ENCODE results near the gene NR1D1. TPM values are rescaled to one million over a fixed set of nuclear protein-coding genes. Genes with fewer than 3 reads are reported as not detected.

The NR1D1 gene
- total and polyA plus RNA-seq, 2 donors from 2014 or later, result 7.1 to 30.8 TPM

DNA sequence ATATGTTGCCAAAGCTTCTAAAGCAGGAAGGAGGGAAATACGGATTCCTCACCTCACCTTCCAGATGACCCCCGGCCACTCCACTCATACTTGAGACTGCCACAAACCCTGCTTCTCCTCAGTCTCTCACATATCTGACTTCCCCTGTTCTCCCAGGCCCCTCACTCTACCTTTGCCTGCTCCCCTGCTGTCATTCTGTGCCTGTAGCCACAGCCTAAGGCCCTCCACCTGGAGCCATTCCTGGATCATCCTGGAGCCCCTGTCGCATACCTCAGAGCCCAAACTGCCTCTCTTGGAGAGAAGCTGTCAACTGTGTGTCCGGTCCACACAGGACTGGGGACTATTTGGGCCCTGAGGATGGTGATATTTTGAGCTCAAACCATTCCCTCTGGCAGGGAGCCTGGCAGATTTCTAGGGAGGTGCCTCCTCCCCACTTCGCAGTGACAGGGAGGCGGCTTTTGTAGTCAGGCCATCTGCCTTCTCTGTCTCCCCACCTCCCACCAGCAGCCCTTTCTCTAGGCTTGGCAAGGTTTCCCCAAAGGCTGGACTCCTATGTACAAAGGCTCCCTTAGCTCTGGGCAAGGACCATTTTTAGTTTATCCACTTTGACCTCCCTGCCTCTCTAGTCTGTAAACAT is 43.9 kb downstream of the NR1D1 start:
- TF ChIP-seq, protein P1, sequence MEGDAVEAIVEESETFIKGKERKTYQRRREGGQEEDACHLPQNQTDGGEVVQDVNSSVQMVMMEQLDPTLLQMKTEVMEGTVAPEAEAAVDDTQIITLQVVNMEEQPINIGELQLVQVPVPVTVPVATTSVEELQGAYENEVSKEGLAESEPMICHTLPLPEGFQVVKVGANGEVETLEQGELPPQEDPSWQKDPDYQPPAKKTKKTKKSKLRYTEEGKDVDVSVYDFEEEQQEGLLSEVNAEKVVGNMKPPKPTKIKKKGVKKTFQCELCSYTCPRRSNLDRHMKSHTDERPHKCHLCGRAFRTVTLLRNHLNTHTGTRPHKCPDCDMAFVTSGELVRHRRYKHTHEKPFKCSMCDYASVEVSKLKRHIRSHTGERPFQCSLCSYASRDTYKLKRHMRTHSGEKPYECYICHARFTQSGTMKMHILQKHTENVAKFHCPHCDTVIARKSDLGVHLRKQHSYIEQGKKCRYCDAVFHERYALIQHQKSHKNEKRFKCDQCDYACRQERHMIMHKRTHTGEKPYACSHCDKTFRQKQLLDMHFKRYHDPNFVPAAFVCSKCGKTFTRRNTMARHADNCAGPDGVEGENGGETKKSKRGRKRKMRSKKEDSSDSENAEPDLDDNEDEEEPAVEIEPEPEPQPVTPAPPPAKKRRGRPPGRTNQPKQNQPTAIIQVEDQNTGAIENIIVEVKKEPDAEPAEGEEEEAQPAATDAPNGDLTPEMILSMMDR (IDR thresholded peaks at IDR 0.05; ENCODE audit: borderline replicate concordance, extremely low read depth, insufficient read depth), result no peak
- intact Hi-C loops (cut with DNase I), result no loop called here
- Histone ChIP-seq H3K9ac (ENCODE audit: low read length in 3 of 3) (no peak overlapping the region), H3K27ac (ENCODE audit: low read depth in 2 of 2, low read length in 2 of 2) (no peak overlapping the region), H3K9me3 (ENCODE audit: control insufficient read depth in 2 of 3, insufficient read depth in 1 of 3, low read length in 3 of 3) (no peaks in the 10 kb centered on the region), H3K4me1 (ENCODE audit: control insufficient read depth in 2 of 3, insufficient read depth in 2 of 3, low read depth in 1 of 3, low read length in 3 of 3) (peaks cover 0 to 15% (median 3%) of the 10 kb centered on the region in 3 donors), H3K36me3 (ENCODE audit: control insufficient read depth in 2 of 3, insufficient read depth in 3 of 3, low read length in 3 of 3) (peaks cover 0 to 8% (median 4%) of the 10 kb centered on the region in 3 donors), H3K27me3 (ENCODE audit: control insufficient read depth, insufficient read depth, low read length) (no peaks in the 10 kb centered on the region), H3K4me3 (ENCODE audit: low read length in 3 of 3) (no peak overlapping the region)
- DNase-seq (no peak), FAIRE-seq (no peak)

Other genes starting within 250 kb of the NR1D1 start
- 10.2 TPM for gene IKZF3, start 236.3 kb downstream of the NR1D1 start, total RNA-seq
- 0.09 TPM for gene IKZF3, start 236.3 kb downstream of the NR1D1 start, polyA plus RNA-seq (ENCODE audit: insufficient read depth, low read depth, low replicate concordance)
- gene ZPBP2, start 232.4 kb downstream of the NR1D1 start, total RNA-seq, result not detected
- not detected for gene ZPBP2, start 232.4 kb downstream of the NR1D1 start, polyA plus RNA-seq (ENCODE audit: insufficient read depth, low read depth, low replicate concordance)
- gene GSDMB, start 182.0 kb downstream of the NR1D1 start, total RNA-seq, result 5.6 TPM
- 3.5 TPM for gene GSDMB, start 182.0 kb downstream of the NR1D1 start, polyA plus RNA-seq (ENCODE audit: insufficient read depth, low read depth, low replicate concordance)
- 48.8 TPM for gene ORMDL3, start 173.0 kb downstream of the NR1D1 start, total RNA-seq
- 85.9 TPM for gene ORMDL3, start 173.0 kb downstream of the NR1D1 start, polyA plus RNA-seq (ENCODE audit: insufficient read depth, low read depth, low replicate concordance)
- not detected for gene LRRC3C, start 172.9 kb downstream of the NR1D1 start, total RNA-seq
- not detected for gene LRRC3C, start 172.9 kb downstream of the NR1D1 start, polyA plus RNA-seq (ENCODE audit: insufficient read depth, low read depth, low replicate concordance)
- gene GSDMA, start 137.6 kb downstream of the NR1D1 start, total RNA-seq, result 0.47 TPM
- gene GSDMA, start 137.6 kb downstream of the NR1D1 start, polyA plus RNA-seq (ENCODE audit: insufficient read depth, low read depth, low replicate concordance), result 0.80 TPM
- 66.4 TPM for gene PSMD3, start 119.8 kb downstream of the NR1D1 start, total RNA-seq
- gene PSMD3, start 119.8 kb downstream of the NR1D1 start, polyA plus RNA-seq (ENCODE audit: insufficient read depth, low read depth, low replicate concordance), result 63.6 TPM
- gene CSF3, start 85.1 kb downstream of the NR1D1 start, total RNA-seq, result not detected
- not detected for gene CSF3, start 85.1 kb downstream of the NR1D1 start, polyA plus RNA-seq (ENCODE audit: insufficient read depth, low read depth, low replicate concordance)
- 66.3 TPM for gene MED24, start 46.2 kb downstream of the NR1D1 start, total RNA-seq
- 53.7 TPM for gene MED24, start 46.2 kb downstream of the NR1D1 start, polyA plus RNA-seq (ENCODE audit: insufficient read depth, low read depth, low replicate concordance)
- 63.9 TPM for gene THRA, start 37.6 kb downstream of the NR1D1 start, total RNA-seq
- gene THRA, start 37.6 kb downstream of the NR1D1 start, polyA plus RNA-seq (ENCODE audit: insufficient read depth, low read depth, low replicate concordance), result 40.8 TPM
- 75.4 TPM for gene MSL1, start 21.4 kb upstream of the NR1D1 start, total RNA-seq
- gene MSL1, start 21.4 kb upstream of the NR1D1 start, polyA plus RNA-seq (ENCODE audit: insufficient read depth, low read depth, low replicate concordance), result 34.9 TPM
- gene CASC3, start 39.9 kb upstream of the NR1D1 start, total RNA-seq, result 90.8 TPM
- gene CASC3, start 39.9 kb upstream of the NR1D1 start, polyA plus RNA-seq (ENCODE audit: insufficient read depth, low read depth, low replicate concordance), result 32.2 TPM
- 4.3 TPM for gene RAPGEFL1, start 76.9 kb upstream of the NR1D1 start, total RNA-seq
- 0.99 TPM for gene RAPGEFL1, start 76.9 kb upstream of the NR1D1 start, polyA plus RNA-seq (ENCODE audit: insufficient read depth, low read depth, low replicate concordance)
- 36.4 TPM for gene WIPF2, start 118.7 kb upstream of the NR1D1 start, total RNA-seq
- 9.9 TPM for gene WIPF2, start 118.7 kb upstream of the NR1D1 start, polyA plus RNA-seq (ENCODE audit: insufficient read depth, low read depth, low replicate concordance)
- gene CDC6, start 187.3 kb upstream of the NR1D1 start, total RNA-seq, result 1.7 TPM
- 0.49 TPM for gene CDC6, start 187.3 kb upstream of the NR1D1 start, polyA plus RNA-seq (ENCODE audit: insufficient read depth, low read depth, low replicate concordance)
- gene RARA, start 208.6 kb upstream of the NR1D1 start, total RNA-seq, result 45.7 TPM
- gene RARA, start 208.6 kb upstream of the NR1D1 start, polyA plus RNA-seq (ENCODE audit: insufficient read depth, low read depth, low replicate concordance), result 22.5 TPM